LNCaP clone FGC (cell line): ENCODE measurements around the gene GJB6.

Experiments used
- DNase-seq: peaks from one replicate; pipeline ENCODE4 v3.0.0-alpha.2; 2011; ENCODE audit warnings: low read depth
- H3K4me3 ChIP-seq: 2 replicates; pipeline ENCODE4 v1.5.1; 2011; ENCODE audit warnings: mild to moderate bottlenecking, low read depth, low read length, control low read depth
- CTCF ChIP-seq: IDR thresholded peaks from 2 replicates; pipeline ENCODE4 v1.5.1; 2012; ENCODE audit warnings: mild to moderate bottlenecking; ENCODE audit not compliant: control insufficient read depth, insufficient read depth; ENCODE audit errors: extremely low read depth

GJB6 gene

GRCh38 chr13:20193162-20193906 is 38.8 kb downstream of the GJB6 start:
- no peak for TF ChIP-seq CTCF
- DNase-seq, result no peak
- H3K4me3 ChIP-seq, result peak overlapping the region; percentile 43; the same call in 1 of the 2 replicates

- no peak for DNase-seq
- H3K4me3 ChIP-seq, result peak within 1 kb of the TSS; percentile 43
- no peak for TF ChIP-seq CTCF
Measured at GRCh38 chr13:20192836-20193161, 39.3 kb downstream of the GJB6 start, which contains the start of gene GJB2. TSS of gene GJB2 (minus strand) at chr13:20192938. CDS start at chr13:20189581, 3,357 bp downstream.

GRCh38 chr13:20192158-20192835 is 39.8 kb downstream of the GJB6 start:
- DNase-seq, result no peak
- 0 out of 2 replicates have a peak, but pooled peaks have one; percentile 9 for TF ChIP-seq CTCF
- peak overlapping the region; percentile 43 for H3K4me3 ChIP-seq

- no peak for DNase-seq
- H3K4me3 ChIP-seq, result peak overlapping the region; percentile 43; the same call in 1 of the 2 replicates
- TF ChIP-seq CTCF, result no peak
Measured at GRCh38 chr13:20191311-20192157, 40.6 kb downstream of the GJB6 start.

- no peak for DNase-seq
- H3K4me3 ChIP-seq, result no peak overlapping the region
- no peak for TF ChIP-seq CTCF
Measured at GRCh38 chr13:20190481-20191310, 41.4 kb downstream of the GJB6 start.

GRCh38 chr13:20190076-20190475 is 42.0 kb downstream of the GJB6 start:
- DNase-seq, result no peak
- H3K4me3 ChIP-seq, result no peak overlapping the region

More at GRCh38 chr13:20190076-20190475, 42.0 kb downstream of the GJB6 start:
- no peak for TF ChIP-seq CTCF
